ENCODE results near the gene H19.

Gene H19

DNA sequence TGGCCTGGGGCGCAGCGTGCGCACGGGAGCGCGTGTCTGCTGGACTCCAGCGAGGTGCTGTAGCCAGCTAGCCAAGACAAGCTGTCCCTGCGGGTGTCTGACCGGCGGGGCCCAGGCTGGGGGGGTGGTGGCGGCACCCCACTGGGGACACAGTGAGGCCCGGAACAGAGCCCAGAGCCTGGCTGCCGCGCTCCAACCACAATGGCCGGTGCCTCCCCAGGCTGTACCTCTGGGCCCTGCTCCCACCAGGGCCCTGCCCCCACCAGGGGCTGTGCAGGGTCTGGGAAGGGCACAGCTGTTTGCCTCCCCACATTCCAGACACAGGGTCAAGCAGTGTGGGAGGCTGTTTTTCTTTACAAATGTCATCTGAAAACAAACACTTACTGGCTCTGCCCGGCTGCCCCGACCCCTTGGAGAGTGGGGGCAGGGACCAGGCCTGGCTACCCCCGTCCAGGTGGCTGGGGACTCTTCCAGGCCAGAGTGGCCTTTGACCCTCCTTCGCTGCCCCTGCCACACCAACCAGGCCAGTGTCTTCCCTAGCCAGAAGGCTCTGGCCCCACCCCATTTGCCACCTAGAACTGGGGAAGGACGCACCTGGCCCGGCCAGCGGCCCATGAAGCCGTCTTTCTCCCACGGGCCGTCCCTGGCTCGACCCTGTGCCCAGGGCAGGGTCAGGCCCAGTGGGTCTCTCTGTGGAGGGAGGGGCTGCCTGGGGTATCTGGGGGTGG, 14.6 kb downstream of the H19 start:
- no peak for DNase-seq

DNA sequence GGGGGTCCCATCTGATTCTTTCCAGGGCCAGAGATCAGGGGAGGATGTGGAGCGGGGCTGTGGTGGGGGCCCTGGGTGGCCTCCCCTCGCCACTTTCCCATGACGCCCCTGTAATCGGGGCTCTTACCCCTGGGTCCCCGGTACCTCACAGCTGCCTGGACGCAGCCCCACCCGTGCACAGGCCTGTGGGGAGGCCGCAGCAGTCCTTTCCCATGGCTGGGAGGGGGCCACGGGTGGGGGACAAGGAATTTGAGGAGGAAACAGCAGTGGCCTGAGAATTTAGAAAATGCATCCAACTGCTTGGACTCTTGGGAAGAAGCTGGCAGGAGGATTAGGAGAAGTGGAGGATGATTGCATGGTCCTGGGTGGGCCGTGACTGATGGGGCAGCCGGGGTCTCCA, 18.0 kb downstream of the H19 start:
- DNase-seq, result no peak

DNA sequence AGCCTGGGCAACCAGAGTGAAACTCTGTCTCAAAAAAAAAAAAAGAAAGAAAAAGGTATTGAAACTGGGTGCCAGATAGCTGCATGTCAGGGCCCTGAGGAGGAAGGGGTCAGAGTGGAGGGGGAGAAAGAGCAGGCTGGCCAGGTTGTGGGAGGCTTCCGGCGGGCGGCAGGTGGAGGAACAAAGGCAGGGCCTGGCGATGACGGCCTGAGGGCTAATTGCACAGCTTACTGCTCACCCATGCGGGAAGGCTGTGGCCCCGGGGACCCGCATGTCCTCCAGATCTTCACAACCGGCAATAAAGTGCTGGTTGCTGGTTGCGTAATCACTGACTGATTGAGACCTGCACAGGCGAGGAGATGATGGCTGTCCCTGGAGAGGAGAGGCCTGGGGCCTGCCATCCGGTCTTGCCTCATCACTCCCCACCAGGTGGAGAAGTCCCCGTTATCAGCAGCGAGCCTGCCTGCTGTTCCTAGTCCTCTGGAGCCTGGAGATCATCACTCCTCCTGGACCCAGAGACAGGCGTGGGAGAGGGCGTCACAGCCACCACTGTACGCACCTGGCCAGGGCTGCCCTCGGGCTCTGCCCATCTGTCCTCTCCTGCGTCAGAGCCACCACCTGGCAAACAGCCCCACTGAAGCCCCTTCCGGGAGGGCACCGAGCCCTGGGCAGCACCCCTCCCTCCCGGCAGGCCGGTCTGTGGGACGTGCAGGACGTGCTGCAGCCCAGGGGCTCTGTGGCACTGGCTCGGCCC, 18.7 kb downstream of the H19 start:
- no peak for DNase-seq

DNA sequence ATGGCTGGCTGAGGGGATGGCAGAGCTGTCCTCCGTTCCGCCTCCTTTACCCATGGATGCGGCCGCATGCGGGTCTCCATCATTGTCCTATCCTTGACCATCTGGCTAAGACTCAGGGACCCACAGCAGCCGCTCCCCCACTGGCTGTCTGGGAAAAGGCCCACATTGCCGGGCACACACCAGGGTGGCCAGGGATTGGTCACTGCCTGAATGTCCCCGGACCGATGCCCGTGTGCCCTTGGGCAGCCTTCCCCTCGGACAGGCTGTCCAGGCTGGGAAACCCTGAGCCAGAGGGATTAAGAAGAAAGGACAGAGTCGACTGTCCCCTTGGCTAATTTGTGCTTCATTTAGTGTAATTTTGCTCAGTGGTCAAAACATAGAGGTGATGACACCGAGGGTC, 22.5 kb downstream of the H19 start:
- no peak for DNase-seq

DNA sequence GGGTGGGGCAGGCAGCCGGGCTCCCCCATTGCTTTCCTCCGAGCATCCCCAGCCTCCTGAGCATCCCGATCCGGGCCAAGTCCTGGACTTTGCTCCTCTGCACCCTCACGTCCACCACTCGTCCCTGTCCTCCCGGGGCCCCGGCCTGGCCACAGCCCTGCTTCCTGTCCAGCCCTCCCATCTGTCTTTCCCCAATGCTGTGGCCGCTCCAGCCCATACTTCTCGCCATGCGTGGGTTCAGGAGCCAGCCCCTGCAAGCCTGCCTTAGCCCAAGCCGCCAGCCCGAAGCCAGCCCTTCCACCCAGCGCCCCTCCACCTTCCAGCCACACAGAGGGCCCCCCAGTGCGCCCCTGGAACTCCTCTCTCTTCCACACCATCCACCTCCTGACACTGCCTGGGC, 26.7 kb downstream of the H19 start:
- no peak for DNase-seq

DNA sequence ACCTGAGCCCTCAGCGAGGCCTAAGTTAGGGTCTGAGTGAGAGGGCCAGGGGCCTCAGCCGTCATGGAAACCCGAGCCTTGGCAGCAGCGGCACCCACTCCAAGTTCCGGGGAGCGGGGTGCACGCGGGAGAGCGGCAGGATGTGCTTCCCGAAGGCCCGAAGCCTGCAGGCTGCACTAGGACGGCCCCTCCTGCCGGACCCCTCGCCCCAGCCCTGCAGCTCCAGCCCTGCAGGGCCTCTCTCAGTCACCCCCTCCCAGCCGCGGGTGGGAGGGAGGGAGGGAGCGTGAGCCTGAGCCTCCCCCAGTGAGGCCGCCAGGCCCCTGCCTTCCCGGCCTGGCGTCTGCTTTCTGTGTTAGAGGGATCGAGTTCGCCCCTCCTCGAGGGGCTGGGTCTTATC, 27.9 kb downstream of the H19 start:
- no peak for DNase-seq

DNA sequence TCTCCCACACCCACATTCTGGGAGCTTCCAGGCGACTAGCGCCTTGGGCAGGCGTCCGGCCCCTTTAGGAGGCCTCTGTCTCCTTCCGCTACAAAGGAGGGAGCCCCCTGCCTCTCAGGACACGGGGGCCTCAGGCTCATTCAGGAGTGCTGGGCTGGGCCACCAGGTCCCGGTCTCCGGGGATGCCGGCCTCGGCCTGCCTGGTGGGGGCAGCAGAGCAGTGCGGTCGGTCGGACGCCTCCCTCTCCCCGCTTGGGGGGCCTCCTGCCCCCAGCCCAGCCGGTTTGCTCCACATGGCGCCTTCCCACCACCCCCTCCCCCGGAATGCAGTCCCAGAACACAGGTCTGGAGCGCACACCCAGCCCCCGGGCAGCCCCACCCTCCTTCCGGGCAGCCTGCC, 28.6 kb downstream of the H19 start:
- DNase-seq, result no peak

DNA sequence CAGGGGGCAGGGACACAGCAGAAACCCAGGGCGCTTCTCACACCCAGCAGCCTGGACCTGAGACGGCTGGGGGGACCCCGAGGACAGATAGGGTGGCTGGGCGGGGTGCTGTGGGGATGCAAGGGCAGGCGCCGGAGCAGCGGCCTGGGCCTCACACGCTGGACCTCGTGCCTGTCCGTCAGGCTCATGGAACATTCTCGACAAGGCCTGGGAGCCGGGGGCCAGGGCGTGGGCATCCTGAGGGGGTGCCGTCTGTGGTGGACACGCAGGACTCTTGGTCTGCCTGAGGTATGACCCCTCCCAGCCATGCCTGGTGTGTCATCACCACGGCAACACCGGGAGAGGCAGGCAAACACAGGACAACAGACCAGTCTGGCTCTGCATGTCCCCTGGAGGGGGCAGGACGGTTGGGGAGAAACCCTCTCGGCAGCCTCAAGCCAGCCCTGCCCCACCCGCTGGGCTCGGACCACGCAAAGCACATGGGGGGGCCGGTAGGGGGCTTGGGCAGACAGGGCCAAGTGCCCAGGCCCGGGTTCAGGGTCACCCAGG, 29.1 kb downstream of the H19 start:
- no peak for DNase-seq

DNA sequence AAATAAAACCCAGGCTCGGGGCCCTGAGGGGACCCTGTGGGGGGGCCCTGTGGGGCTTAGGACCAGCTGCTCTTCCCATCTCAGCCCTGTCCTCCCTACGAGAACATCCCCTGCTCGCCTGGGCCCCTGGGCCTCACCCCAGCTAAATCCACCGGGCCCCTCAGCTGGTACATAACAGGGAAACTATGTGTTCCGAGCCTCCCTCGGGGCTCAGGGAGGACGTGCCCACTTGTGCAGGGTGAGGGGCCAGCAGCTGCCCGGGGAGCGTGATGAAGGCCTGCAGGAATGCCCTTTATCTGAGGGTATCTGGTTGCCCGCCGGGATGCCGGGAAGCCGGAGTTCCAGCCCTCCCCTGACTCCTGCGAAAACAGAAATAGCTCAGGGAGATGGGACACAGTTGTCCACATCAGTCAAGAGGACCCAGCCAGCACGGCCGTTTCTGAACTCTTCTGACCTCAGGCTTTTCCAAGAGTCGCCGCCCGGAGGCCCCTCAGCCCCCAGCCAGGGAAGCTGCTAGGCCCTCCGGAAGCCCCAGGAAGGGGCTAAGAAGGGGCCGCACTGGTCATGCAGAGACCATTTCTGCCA, 29.9 kb downstream of the H19 start:
- DNase-seq, result no peak

DNA sequence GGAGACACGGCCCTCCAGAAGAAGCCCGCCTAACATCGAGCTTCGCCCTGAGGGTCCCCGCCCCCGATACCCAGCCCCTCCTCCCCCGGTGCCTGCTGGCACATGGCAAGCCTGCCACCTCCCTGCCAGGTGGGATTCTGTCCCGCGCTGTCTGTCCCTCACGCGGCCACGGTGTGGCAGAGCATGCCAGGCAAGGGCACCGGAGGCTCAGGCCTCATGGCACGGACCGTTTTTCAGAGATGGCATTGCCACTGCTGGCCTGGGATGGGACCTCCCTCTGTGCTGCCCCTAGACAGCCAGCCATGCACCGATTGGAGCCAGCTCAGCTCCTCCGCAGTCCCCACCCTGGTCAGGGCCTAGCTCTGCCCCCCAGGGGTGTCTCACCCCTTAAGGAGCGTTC, 31.1 kb downstream of the H19 start:
- DNase-seq, result no peak

DNA sequence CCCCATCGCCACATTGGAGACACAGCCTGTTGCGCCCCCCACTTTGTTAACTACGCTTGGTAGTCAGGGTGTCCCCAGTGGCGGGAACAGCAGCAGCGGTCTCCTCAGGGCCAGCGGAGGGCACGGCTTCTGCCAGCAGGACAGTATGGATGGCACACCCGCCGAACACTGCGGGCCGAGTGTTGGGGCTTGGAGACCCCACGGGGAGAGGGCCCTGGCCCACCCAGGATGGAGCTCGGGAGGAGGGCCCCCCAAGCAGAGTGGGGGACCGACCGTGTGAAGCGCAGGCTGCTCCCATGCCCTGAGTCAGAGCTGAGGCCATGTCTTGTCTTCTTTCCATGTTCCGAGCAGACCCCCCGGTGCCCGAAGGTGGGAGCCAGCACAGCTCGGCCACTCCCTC, 32.7 kb downstream of the H19 start:
- DNase-seq, result no peak

DNA sequence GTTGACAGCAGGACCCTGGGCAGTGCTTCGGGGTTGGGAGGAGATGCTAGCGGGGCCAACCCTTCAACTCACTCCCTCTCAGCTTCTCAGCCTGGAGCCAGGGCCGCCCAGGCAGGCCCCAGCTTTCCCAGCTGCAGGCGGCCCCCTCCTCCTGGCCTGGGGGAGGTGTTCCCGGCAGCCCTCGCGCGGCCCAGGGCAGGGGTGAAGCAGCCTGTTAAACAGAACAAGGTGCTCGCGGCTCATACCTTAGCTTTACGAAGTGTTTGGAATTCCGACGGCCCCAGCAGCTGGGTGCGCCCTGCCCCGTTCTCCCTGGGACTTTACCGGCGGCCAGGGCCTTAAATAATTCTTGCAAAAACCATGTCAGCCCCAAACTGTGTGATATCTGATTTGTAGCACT, 33.3 kb downstream of the H19 start:
- no peak for DNase-seq

DNA sequence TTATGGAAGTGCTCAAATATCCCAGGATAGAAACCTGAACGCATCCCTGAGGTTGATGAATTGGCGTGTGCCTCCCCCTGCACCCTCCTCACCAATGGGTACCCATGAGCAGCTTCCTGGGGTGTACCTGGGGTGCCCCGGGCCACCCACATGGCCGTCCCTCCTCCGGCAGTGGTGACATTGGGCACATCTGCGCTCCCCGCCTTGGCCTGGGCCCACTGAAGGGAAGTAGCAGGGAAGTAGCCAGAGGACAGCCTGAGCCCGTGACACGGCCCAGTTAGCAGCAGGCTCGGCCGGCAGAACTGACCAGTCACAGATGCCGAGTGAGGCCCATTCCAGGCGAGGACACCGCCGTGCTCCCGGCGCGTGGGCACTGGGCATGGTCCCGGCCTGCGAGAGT, 33.8 kb downstream of the H19 start:
- no peak for DNase-seq

DNA sequence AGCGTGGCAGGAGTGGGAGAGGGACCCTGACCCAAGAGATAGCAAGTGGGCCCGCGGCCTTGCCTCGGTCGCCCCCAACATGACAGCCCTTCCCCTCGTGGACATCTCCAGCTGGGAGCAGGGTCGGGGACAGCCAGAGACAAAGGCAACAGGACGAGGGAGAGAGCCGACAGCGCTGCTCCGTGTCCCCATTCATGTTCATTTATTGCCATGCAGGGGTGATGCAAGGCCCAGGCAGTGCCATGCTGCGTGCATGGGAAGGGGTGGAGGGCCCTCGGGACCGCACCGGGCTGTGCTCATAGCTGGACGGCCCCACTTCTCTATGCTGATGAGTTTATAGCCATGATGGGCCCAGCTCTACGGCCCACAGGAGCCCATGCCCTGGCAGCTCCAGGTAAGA, 37.9 kb downstream of the H19 start:
- DNase-seq, result no peak

DNA sequence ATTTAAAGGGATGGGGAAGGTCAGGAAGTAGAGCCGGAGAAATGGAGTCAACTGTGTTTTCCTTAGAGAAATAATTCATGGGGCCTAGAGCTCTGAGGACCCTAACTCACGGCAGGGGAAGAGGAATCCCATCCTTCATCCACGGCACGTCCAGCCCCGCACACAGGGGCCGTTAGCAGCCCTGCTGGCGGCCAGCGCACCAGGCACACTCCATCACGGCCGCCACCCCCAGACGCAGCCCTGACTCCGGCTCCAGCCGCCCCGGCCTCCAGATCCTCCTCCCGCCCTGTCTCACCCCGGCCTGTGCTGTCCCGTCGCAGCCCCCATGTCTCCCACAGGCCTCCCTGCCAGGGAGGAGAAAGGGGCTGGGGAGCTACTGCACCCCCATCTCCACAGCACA, 39.3 kb downstream of the H19 start:
- no peak for DNase-seq

DNA sequence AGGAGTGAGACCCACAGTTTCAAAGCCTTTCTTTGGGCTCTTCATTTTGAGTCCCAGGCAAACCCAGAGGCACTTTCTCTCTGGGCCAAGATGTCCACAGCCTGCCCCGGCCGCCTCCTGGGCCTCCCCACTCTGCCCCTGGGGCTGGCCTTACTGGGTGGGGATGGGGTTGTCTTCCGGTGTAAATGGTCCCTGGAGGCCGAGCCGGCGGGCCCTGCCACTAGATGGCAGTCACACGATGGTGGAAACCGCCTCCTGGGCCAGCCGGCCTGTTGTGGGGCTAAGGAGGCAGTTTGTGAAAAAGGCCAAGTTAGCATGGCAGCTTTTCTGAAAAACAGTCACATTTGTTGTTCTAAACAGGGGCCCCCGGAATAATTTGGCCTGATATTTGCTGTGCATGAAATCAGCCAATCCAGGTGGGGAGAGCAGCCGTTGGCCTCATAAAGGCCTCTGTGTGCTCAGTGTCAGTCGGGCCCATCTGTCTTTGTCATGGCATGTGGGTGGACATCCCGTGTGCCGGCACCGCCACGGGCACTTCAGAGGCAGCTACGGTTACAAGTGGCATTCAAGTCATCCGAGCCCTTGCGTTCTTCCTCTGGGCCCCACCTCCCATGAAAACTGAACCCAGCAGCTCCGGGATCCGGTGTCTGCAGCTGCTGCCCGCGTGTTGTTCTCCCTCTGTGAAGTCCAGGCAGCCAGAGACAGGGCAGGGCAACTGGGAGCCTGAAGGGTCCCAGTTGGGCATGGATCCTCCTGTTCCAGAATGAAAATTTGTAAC, 44.0 kb downstream of the H19 start:
- DNase-seq, result no peak

DNA sequence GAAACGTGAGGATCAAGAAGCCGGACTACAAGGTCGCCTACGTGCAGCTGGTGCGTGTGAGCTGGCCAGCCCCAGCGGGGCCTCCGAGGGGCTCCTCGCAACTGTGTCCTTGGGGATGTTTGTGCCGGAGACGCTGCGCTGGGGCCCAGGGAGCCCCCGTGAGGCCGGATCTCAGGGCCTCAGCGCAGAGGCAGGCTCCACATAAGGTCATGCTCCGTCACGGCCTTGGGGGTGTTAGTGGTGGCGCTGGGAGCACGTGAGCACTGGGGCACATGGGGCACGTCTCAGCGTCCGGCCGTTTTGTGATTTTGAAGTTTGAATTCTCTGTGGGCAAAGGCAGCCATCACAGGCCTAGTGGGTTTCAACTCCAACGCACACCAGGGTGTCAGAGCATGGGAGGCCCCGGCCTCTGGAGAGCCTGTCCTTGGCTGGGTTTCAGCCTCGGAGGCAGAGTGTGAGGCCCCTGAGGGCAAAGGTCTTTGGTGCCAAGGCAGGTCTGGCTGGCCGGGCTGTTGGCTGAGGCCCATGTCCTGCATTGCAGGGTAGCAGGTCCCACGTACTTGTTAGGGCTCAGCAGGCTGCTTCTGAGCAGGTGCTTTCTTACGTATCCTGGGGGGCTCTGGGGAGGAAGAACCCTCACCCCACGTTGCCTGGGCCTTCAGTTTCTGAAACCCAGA, 44.7 kb downstream of the H19 start:
- no peak for DNase-seq

DNA sequence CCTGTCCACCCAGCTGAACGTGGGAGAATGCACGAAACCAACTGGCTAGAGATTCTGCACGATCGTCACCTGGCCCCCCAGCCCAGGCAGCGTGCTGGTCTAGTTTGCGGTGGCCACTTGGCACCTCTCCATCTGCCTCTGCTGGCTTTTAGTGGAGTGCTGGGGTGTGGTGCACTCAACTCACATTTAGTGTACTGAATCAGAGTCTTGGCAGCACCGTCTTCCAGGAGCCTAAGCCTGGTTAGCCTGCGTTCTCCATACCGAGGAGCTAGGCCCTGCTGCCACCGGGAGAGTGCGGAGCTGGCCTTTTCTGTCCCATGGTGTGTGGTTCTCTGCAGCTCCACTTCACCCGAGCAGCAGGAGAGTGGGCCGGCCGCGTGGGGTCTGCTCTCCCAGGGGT, 47.7 kb downstream of the H19 start:
- DNase-seq, result no peak

DNA sequence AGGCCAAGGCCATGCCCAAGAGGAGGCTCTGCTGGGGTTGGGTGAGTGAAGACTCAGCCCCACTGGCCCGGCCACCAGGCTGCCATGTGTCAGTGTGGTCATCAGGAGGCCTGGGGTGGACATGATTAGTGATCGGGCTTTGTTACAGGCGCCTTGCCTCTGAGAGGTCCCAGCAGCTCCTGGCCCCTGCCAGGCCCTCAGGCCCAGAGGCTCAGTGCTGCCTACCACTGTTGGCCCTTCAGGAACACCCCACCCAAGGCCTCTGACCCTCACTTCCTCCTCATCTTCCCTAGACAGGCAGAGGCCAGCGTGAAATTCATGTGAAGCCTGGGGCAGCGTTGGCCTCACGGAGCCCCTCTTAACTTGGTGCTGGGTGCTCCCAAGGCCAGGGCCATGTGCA, 48.3 kb downstream of the H19 start:
- no peak for DNase-seq

DNA sequence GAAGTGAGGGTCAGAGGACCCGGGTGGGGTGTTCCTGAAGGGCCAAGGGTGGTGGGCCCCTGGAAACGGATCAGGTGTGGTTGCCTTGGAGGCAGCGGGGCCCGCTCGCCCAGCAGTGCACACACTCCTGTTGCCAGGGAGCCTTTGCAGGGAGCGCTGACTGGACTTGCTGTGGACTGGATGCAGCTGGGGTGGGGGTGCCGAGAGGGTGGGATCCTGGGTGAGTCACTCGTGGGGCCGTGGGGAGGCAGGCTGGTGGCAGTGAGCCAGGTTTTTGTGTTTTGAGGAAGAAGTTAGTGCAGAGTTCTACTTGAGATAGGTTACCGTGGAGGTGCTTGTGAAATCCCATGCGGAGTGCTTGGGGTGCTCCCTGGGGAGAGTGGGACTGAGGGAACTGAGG, 49.3 kb downstream of the H19 start:
- DNase-seq, result no peak

DNA sequence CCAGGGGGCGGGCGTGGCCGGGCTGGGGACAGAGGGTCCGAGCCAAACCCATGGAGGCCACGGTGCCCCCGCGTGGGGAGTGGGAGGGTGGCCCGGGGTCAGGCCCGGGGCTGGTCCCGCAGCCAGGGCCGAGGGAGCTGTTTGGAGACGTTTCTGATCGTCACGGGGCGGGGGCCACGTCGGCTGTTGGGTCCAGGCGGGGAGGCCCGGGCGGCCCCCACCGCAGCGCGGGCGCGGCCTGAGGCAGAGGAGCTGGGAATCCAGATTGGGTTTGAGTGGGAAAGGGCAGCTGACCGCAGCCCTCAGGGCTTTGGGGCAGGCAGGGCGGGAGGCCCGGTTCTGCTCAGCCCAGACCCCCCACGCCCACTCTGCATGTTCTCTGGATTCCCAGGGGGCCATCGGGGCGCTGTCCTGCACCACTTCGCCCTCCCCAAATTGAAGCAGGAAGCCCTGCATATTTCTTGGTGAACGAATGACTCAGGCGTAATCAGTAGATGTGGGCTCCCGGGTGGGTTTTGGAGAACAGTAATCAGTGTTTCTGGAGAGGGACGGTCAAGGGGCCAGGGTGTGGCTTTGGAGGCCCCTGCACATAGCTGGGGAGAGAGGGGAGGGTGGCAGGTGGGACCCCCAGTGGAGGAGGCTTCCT, 49.9 kb downstream of the H19 start:
- DNase-seq, result no peak

DNA sequence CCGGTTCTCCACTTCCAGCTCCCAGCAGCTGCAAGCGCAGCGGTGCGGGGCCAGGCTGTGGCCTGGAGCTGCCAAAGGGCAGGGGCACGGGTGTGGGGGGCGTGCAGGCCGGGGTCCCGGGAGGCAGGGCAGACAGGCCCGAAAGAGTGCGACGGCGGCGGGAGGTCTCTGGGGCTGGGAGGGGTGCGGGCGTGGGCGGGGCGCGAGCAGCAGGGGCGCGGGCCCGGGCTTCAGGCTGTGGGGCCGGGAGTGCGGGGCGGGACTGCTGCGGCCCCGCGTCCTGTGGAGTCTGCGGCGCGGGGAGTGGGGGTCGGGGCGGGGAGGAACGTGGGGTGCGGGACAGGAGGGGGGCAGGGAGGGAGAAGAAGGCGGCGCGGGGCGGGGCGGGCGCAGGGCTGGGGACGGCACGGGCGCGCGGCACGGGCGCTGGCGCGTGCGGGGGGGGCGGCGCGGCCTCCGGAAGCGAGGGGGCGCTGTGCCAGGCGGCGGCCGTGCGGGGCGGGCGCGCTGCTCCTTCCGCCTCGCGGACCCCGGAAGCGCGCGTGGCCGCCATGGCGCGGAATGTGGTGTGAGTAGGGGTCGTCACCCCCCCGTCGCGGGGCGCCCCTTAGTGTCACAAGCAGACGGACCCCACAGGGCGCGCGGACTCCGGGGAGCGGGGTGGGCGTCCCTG, 50.7 kb downstream of the H19 start, which contains the start of gene MRPL23:
Gene MRPL23, plus strand, starts transcription at position 521 of the 673 bp plus-strand sequence. Its CDS starts 31 bp downstream, at position 552.
- no peak for DNase-seq

All from hematopoietic multipotent progenitor cell treated with erythropoietin and hydrocortisone succinate and interleukin-3 and kit ligand, for 4 days (in vitro differentiated cells).